NCI-H146 treated with DMSO at 0.1 percent for 48 hours (cell line): ENCODE results near the gene RSU1.

Source experiments
- DNase-seq: peaks from one replicate; lab custom pipeline; 2025; ENCODE audit not compliant: unreplicated experiment; lab: John Stamatoyannopoulos, UW

Gene RSU1

GRCh38 chr10:16611037-16611436 is 206.2 kb downstream of the RSU1 start:
- no peak for DNase-seq

DNA sequence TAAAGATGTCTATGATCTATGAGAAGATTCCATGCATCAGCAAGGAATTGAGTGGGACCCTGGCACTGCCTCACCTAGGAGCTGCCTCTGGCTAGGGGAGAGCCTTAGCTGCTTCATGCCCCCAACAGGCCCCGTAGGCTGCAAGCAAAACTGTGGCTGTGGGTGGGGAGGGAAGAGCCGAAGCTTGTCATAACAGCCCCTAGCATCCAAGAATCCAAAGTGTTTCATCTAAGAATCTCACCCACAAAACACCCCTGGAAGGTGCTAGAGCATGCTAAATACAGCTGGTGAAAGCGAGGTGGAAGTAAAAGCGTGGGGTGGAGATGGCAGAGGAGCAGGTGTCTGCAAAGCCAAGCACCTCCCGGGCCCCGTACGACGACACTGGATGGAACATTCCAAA is 208.0 kb downstream of the RSU1 start:
- no peak for DNase-seq

GRCh38 chr10:16606923-16607322 is 210.3 kb downstream of the RSU1 start:
- no peak for DNase-seq

DNA sequence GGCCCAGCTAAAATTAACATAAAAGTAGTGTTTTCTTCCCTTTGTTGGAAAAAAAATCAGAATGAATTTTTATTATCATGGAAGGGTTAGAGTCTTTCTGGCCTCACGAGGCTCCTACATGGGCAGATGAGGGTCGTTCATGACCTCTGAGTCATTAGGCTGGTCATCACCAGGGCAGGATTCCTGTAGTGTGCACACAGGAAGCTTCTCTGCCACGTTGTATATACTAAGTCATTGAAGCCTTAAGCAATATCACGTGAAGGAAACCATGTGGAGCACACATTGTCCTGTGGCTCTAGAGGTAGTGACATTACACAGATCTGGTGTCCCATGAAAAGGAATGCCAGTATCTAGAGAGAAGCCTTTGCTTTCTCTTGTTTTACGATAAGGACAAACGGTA is 210.8 kb downstream of the RSU1 start:
- no peak for DNase-seq

DNA sequence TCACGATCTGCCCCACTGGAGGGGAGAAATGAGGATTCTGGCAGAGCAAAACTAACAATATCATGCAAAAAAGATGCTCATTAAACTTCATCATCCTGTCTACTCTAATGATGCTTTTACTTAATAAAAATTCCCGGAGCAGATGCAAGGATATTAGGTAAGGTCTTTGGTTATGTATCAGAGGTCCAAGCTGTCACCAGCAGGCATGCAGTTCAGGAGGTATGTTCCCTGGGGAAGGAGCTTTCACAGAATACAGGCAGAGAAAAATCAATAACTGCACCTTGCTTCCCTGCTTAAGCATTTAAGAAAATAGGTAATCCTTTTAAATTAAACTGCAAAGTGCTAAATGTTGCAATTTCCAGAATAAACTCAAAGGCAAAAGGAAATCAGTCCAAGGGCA is 213.9 kb downstream of the RSU1 start:
- no peak for DNase-seq

DNA sequence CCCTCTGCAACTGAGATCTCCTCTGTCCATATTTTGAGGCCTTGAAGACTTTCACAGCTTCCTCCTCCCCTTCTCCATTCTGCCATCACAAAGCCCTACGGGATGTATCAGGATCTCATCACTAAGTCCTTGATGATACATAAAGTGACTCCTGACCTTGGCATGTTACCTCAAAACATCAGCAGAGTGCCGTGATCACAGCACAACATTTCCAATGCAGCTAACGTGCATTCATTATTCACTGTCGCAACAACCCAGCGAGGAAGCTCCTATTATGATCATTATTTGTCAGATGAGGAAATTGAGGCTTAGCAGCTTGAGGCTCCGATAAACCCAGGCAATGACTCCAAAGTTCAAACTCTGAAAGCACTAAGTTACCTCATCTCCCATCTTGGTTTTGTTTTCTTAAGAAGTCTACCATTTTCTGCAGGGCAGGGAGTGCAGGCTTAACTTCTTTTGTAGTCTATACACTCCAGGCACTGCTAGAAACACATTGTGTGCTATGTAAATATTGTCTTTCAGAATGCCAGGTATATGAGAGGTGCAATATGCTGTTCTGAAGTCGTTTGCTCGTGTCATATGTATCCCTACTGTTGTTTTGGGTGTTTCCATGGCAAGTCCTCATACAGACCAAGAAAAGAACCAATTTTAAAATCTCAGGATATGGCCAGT is 215.0 kb downstream of the RSU1 start:
- DNase-seq, result peak; percentile 63

DNA sequence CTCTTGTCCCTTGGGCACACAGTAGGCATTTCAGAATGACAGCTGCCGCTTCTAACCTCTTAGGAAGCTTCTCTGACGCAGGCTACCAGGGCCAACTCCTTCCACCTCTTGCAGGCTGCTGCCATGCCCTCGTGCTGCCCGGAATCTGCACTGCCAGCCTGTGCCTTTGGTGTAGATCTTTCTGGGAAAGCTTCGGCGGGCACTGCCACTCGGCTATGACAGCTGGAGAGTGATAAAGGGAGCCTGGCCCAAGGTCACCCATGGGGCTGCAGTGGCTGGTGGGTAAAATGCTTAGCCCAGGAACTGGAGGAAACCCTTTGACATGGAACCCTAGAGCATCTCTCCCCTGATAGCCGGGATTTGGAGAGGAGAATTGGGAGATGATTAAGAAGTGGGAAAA is 217.6 kb downstream of the RSU1 start:
- no peak for DNase-seq

DNA sequence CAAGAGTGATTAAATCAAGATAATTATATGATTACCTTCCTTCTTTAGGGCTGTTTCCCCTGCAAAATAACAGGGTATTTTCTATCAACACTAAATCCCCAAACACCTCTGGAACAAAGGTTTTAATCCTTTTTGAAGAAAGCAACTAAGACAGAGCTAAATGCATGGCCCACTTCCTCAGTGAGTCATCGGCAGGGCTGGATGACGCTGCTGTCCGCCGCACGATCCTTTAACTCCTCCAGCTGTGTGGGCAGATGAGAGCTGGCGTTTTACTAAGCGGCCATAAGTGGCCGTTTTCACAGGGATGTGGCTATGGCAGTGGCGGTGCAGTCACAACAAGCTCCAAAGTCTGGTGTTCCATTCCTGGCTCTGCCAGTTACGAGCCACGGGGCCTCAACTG is 219.6 kb downstream of the RSU1 start:
- DNase-seq, result no peak

DNA sequence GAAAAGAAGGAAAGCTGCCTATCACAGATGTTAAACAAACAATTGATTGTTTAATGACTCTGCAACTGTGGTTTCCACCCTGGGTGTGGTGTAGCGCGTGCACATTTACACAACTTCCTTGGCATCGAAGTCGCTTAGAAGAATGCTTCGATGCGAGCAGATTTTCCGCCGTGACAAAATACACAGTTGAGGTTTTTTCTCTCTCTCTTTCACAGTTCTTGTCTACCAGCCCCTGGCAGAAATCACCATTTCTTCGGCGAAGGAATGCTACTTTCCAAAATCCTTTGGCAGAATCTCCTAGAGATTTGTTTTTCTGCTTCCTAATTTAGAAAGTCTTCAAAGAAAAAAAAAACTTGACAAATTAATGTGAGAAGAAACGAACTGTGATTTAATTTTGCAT is 224.8 kb downstream of the RSU1 start:
- DNase-seq, result no peak

GRCh38 chr10:16586358-16587138 is 230.7 kb downstream of the RSU1 start:
- DNase-seq, result no peak

- DNase-seq, result peak; percentile 53
Observed at GRCh38 chr10:16585103-16585502, 232.1 kb downstream of the RSU1 start.

GRCh38 chr10:16583382-16583781 is 233.8 kb downstream of the RSU1 start:
- DNase-seq, result no peak

GRCh38 chr10:16581202-16581601 is 236.0 kb downstream of the RSU1 start:
- DNase-seq, result no peak

DNA sequence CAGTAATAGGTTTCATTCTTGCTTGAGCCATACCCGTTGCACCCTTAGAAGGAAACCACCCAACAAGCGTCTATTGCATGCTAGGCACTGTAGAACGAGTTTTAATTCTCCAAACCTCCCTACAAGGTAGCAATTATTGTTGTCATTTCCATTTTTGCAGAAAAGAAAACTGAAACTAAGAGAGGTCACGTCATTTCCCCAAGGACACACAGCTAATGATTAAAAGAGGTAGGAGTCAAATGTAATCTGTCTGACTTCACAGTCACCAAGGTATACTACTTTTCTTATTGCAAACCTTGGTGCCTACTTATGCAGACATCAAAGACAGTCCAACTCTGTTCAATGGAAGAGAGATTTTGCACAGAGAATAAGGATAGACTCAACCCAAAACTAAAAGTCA is 246.5 kb downstream of the RSU1 start:
- DNase-seq, result no peak

GRCh38 chr10:16566202-16566805 is 250.9 kb downstream of the RSU1 start:
- no peak for DNase-seq

- DNase-seq, result no peak
Observed at GRCh38 chr10:16565604-16566003, 251.6 kb downstream of the RSU1 start.

DNA sequence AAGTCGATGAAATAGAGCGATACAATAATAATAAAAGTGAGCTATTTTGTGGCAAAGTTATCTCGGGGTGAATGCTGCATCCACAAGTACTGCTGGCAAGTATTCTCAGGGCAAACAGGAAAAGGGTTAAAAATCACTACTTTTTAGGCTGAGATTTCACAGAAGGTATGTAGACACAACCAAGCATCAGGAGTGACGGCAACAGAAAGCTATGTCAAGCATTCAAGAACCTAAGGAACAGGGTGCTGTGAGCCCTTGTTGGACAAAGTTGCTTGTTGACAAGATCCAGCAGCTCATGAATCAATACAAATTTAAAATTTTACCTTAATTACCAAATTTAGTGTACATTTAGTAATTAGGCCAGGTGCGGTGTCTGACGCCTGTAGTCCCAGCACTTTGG is 254.3 kb downstream of the RSU1 start:
- DNase-seq, result no peak

DNA sequence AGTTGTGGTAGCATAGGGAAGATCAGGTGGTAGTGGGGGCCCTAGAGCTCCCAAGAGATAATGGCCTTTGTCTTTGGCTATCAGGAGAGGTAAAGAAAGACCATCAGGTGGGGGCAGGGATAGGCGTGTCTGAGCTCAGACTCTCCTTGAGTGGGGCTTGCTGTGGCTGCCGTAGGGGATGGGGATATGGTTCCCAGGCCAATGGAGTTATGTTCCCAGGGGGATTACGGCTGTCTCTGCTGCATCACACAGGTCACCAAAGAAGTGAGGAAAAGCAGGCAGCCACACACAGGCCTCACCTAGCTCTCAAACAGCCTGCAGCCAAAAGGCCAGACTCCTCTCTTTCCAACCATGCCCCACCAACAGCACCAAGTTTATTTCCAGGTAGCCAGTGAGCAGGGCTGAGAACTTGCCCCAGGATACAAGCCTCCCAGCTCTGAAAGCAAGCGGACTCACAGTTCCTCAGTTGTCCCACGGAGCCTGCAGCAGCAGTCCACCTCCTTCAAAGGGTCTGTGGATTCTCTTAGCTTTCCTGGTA is 257.9 kb downstream of the RSU1 start:
- DNase-seq, result no peak

GRCh38 chr10:16547973-16548372 is 269.3 kb downstream of the RSU1 start:
- no peak for DNase-seq

- DNase-seq, result peak; percentile 64
Observed at GRCh38 chr10:16545116-16545736, 272.0 kb downstream of the RSU1 start.

DNA sequence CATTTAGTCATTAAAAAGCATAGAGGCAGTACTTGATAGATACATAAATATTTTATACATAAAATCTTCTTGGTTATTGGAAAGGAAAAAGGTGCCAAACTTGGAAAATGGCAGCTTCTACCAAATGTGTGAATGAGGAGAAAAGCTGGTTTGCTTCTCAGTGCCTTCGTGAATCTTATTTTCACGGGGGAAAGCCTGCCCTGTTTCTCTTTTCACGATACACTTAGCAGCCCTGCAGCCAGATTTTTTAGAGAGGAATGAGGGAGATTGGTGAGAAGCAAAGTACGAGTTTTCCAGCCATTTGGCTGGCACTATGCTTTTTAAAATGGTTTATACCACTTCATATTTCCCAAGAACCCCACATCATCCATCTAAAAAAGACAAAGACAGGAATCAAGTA is 272.6 kb downstream of the RSU1 start:
- DNase-seq, result no peak

- DNase-seq, result no peak
Observed at GRCh38 chr10:16544099-16544498, 273.1 kb downstream of the RSU1 start.
